GM21360 (cell line): ENCODE data around the gene TMEM269.
A peak's percentile ranks its signal among the peaks of the same experiment; 100 is the strongest.
"Not testable (repeated sequence)": the region's sequence is repeated elsewhere in the genome, so short reads cannot be mapped to it uniquely, and the experiment has no call there.

Source experiments
- ATAC-seq: cut with Tn5 transposase; IDR thresholded peaks from one replicate; pipeline ENCODE4 v1.9.1; 2021; ENCODE audit warnings: mild to moderate bottlenecking, moderate library complexity; ENCODE audit not compliant: unreplicated experiment

The TMEM269 gene

DNA sequence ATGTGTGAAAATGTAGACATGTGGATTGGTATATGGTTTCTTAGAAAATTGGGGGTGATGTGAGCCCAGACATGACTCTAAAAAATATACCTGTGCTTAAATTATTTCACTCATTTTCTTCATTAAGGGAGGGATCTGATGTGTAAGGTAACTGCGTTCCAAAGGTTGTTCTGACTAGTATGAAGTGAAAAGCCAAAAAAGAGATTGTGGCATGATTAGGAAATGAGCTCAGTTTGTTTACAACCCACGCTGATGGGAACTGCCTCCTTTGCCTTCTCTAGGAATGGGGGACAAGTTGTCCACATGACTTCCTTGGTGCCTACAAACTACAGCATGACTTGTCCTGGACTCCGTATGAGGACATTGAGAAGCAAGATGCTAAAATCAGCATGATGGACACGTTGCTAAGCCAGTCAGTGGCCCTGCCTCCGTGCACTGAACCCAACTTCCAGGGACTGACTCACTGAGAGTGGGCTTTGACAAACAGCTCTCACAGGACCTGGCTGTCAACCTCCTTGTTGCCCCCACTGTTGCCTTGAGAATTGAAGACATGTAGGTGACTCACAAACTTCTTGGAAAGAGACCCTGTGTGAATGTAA lies 9.8 kb upstream of the TMEM269 start:
- ATAC-seq: no peak

DNA sequence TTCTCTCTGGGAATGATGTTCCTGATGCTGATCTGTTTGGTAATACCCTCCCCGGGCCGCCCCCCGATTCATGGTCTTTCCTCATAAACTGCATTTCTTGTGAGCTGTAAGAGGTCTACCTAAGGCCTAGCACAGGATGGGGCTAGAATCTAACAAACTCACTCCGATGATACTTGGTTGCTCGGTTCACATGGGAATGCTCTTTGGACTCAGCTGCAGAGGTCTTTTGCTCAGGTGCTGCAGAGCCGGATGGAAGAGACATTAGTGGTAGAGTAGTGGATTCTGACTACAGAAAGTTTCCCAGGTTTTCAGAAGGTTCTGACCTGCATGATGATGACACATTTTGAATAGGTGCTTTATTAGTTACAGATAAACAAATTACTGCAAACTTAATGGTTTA lies 8.3 kb upstream of the TMEM269 start:
- ATAC-seq: no peak

DNA sequence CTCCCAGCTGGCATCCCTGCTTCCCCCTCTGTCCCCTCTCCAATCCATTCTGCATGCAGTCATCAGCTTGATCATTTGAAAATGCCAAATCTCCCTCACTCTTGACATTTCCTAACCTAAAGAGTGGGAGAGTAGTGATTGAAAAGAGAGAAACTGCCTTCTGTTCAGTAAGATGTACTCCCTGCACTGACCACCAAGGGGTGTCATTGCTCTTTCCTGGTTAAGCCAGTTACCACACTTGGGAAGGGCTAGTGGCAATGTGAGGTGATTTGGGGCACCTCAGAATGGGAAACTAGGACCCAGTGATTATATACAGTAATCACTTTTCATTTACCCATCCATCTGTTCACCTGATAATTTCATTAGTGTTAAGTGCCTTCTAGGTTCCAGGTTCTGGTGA lies 6.9 kb upstream of the TMEM269 start:
- ATAC-seq: no peak

DNA sequence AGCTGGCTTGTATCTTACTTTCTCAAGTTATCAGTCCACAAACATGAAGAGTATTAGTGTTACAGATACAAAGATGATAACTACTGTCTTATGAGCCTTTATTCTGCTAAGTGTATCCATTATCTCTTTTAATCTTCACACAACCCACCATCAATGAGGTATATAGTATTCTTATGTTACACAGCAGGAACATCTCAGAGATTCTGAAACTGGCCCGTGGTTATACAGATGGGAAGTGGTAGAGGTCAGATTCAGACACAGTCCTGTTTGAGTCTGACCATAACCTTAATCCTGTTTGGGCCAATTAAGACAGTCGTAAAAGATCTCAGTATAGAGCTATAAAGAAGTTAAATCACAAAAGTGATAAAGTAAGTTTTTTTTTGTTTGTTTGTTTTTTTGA lies 5.1 kb upstream of the TMEM269 start:
- ATAC-seq: no peak

DNA sequence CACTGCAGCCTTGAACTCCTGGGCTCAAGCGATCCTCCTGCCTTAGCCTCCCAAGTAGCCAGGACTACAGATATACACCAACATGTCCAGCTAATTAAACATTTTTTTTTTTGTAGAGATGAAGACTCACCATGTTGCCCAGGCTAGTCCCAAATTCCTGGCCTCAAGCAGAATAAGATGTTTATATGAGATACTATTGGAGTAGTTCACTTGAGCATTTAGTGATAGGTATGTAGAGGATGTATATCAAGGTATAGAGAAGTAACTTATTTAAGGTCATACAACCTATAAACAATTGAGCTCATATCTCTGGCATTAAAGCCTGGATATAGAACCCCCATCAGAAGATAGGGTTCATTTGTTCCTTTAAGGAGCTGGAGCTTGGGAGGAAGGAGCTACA lies 4.6 kb upstream of the TMEM269 start:
- no peak for ATAC-seq

DNA sequence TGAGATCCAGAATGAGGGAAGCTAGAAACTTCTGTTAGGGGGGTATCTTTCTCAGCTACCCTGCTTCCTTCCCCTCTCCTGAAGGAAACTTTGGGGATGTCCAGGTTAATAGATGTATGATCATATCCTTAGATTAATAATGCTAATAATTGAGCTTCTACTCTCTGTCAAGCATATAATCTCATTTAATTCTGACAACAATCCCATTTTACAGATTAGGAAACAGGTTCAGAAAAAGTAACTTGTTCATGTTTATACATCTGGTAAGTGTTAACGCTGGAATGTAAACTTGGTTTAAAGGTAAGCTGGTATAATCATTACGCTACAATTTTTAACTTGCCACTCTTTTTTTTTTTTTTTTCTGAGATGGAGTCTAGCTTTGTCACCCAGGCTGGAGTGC lies 1.7 kb upstream of the TMEM269 start:
- no peak for ATAC-seq

DNA sequence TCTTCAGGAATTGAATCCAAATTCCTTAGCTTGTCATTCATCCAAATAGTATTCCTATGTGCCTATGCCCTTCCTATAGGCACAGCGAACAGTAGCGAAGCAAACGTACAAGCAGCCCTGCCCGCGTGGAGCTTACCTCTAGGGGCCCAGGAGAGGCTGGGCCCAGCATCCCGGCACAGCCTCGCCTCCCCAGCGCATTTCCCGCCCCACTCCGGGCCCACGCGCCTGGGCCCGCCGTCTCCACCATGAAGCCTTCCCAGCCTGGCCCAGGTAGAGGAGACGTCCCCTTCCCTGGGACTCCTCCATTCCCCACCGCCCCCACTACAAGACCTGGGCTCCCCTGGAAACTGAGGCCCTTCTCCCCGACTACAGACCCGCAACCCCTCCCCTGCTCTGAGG lies 245 bp upstream of the TMEM269 start:
- ATAC-seq: no peak

DNA sequence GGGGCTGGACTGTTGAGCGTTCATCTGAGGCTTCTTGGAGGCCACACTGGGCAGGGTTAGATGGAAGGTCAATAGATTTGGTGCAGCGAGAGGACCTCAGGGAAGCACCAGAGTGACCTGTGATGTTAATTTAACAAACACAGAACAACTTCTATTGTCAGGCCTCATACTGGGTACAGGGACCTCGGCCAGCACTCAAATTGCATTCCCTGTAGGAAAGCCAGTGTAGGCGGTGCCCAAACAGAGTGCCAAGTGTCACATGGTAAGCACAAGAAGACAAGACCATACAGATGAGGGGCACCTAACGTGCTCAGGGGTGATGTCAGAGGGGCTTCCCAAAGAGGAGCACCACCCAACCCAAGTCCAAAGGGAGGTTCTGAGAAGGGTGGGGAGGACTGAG lies 1.3 kb downstream of the TMEM269 start:
- ATAC-seq: no peak

DNA sequence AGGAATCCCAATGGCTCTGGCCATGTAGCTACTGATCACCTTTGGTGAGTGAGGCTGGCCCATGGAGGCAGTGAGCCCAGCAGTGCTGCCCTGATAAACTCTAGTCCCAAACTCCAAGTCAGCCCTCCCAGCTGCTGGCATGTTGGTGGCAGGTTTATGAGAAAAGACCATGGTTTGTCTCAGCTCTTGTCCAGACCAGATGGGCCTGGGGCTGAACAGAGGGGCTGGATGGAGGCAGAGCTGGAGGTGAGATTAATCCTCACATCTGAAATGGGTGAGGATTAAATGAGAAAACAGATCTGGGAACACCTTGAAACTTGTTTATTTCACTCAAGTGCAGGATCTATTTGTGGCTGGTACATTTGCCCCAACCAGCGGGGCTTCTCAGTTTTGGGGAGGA lies 3.2 kb downstream of the TMEM269 start:
- ATAC-seq: no peak

DNA sequence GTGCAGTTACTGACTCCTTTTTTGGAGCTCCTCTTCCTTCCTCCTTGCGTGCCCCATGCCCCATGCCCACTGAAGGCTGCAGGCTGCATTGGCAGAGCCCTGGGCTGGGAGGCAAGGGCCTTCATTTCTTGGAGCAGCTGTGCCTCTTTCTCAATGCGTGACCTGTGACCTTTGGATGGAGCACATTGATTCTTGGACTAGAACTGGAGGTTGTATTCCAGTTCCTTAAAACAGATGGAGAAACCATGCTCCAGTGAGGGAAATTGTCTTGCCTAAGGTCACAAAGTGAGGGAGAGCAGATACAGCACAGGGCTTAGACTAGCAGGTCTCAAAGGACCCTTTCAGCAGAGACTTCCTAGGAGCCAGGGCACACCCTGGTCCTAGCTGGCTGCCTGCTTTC lies 9.0 kb downstream of the TMEM269 start:
- ATAC-seq: no peak

DNA sequence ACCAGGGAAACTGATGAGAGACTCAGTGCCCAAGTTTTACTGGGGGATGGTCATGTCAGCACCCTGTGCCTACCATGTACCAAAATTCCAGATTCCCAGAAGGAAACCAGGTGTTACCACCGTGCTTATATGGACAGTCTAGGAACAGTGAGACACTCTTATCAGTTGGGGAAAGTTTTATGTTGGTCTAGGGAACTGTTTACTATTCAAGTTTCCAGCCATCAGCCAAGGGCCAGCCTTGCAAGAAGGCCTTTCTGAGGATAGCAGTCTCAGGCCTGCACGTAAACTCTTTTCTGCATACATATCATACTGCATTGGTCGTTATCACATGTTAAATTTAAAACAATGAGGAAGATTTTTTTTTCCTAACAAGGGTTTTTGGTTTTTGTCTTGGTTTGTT lies 12.6 kb downstream of the TMEM269 start:
- no peak for ATAC-seq

DNA sequence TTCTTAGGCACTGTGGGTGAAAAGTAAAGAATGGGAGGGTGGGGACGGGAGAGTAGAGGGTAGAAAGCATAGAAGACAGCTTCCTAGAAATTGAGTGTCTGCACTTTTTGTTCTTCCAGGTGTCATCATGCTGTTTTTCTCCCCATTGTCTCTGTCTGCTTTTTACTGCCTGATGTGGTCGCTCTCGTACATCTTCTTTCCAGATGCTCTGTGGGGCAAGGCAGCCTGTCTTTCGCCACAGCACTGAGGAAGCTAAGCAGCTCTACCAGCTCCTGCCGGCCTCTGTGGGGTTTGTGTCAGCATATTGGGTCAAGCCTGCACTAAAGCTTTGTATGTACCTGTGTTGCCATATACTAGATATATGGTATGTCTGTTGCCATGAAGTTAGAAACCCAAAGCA lies 13.2 kb downstream of the TMEM269 start:
- ATAC-seq: no peak

DNA sequence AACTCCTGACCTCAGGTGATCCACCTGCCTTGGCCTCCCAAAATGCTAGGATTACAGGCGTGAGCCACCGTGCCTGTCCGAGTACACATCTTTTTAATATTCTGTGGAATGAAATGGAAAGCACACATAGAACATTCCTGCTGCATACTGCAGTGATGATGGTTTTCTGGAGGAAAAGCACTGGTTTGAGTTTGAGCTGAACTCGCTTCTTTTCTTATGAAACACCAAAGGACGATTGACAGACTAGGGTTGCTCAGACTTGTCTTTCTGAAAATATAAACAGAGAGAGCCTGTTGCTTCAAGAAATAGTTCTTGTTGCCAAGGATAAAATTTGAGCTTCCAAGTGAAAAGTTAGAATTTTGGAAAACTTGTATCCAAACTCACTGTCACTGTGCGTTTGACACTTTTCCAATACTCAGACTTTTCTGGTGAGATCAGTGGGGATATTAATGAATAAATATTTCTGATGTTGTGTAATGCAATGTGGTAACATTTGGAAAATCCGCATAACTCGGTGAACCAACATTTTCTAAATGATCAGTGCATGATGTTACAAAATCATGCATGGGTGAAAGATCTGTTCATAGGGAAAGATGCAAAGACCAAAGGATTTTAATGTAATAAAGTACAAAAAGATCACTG lies 17.2 kb downstream of the TMEM269 start:
- ATAC-seq: no peak

DNA sequence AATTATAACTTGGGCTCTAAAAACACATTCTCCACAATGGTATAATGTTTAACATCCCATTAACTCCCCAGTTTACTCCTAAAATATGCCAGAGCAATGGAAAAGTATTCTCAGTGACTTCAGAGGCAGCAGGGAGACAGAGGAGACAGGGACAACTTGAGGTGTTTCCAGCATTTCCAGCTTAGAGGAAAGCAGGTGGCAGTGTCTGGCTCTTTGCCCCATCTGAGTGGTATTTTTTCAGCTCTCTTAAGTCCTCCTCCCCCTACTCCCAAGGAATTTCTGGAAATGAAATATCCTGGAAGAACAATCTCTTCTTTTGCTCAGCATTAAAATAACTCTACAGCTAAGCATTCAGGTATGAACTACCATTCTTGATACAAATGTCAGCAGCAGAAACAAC lies 21.4 kb downstream of the TMEM269 start:
- no peak for ATAC-seq

DNA sequence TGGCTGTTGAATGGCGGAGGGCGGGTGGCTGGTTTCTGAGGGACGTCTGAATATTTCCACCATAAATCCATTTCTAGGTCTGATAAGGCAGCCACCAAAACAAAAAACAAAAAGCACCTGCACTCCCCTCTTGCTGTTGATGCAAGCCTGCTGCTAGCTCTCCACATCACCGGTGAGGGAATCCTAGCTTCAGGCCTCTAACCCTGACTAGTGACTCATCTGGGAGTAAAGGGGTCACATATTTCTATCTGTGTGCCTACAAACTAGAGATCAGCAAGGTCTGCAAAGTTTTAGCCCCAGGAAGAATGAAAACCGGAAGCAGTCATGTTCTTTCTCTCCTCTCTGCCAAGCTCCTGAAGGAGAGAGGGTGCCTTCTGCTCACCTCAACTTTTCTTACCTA lies 21.8 kb downstream of the TMEM269 start:
- ATAC-seq: no peak

DNA sequence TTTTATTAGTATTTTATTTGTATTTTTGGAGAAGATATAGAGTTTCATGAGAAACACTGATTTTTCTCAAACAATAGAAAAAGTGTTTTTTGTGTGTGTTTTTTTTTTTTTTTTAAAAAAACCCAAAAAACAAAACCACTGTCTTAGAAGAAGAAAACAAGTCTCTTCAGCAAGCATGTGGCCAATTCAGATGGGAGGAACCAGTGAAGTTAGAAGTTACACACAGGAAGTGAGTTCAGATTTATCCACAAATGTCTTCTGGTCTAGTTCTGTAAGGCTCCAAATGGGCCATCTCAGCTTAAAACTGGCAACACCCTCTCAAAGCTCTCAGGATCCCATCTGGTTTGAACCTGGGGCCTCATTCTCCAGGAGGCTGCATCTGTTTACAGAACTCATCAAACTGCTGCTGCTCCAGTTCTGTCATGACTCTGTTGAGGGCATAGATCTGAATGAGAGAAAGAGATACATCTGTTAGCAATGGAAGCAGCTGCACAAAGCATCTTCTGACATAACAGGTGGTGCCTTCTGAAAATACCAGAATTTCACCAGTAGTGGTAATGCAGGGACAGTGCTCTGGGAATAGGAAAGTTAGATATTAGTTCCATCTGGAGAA lies 22.4 kb downstream of the TMEM269 start:
- ATAC-seq: no peak

DNA sequence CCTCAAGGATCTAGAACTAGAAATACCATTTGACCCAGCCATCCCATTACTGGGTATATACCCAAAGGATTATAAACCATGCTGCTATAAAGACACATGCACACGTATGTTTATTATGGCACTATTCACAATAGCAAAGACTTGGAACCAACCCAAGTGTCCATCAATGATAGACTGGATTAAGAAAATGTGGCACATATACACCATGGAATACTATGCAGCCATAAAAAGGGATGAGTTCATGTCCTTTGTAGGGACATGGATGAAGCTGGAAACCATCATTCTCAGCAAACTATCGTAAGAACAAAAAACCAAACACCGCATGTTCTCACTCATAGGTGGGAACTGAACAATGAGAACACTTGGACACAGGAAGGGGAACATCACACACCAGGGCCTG lies 30.0 kb downstream of the TMEM269 start:
- not testable (repeated sequence) for ATAC-seq

DNA sequence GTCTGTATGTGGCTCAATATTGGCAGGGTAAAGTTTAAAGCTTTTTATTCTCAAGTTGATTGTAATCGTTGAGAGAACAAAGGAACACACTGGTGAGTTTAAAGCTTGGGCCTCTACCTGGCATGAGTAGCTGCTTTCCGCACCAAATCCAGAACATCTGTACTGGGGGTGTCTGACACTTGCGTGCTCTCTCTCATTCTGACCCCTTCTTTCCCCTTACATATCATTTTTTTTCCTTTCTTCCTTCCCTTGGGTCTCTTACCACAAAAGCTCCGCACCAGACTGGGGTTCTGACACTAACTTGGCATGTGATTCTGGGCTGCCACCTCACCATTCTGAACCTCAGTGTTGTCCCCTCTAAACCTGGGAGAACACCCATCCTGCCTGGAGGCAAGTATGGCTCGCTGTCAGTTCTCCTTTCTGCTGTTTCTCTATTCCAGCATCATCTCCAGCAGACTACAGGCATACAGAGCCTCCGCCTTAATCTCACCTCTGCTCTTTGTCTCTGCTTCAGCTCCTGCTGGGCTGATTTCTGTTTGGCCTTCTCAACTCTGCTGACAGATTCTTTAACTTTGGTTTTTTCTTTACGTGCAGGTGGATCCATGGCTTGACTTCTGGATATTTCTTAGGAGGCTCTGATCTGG lies 31.3 kb downstream of the TMEM269 start:
- ATAC-seq: no peak

DNA sequence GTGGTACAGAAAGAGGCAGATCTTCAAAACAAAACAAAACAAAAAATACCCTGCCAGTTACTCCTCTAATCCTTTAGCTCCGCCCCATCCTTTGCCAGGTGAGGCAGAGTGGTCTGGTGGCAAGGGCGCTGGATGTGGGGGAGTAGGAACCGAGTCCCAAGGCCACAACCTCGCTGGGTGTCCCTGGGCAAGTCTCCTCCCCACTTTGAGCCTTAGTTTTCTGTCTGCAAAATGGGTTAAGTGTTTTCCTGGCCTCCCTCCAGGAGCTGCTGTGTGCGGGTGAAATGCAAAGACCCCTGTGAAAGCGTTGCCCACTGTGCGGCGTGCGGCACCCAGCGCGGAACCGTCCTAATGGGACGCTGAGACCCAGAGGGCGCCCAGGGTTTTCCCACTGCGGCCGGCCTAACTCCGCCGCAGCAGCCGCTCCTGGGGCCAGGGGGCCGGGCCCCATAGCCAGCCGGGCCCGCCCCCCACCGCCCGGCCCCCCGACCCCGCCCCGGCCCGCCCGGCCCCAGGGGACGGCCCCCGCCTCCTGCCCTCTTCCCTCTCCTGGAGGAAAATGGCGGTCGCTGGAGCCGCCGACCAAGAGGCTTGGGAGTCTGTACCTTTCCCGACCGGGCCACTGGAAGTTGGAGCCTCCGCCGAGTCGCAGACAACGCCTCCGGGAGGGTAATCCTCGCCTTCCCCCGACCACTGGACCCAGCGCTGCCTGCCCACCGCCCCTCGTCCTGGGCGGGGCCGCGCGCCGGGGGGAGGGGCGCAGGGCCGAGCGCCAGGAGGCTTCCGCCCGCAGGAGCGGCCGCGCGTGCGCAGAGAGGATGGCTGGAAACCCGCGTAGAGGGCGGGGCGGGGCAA lies 32.0 kb downstream of the TMEM269 start, which contains the start of the genes ERMAP and SVBP:
Gene ERMAP (plus strand): TSS at position 538 of the 855 bp plus-strand sequence. CDS start 13,327 bp downstream, outside the sequence.
Gene SVBP (minus strand): TSS at position 813 of the 855 bp plus-strand sequence. CDS start 853 bp downstream, outside the sequence.
- ATAC-seq: peak; percentile 77

DNA sequence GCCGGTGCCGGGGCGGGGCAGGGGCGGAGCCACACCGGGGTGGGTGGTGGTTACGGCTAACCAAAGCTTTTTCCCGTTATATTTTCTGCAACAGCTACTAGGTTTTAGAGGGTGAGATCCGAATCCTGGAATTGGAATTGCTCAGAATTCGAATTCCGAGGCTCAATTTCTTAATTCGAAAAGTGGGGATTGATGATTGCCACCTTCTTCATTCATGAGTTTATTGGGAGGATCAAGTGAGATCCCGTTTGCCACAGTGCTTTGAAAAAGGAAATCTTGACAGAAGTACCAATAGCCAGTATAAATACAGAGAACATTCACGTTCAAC lies 32.6 kb downstream of the TMEM269 start:
- ATAC-seq: no peak

DNA sequence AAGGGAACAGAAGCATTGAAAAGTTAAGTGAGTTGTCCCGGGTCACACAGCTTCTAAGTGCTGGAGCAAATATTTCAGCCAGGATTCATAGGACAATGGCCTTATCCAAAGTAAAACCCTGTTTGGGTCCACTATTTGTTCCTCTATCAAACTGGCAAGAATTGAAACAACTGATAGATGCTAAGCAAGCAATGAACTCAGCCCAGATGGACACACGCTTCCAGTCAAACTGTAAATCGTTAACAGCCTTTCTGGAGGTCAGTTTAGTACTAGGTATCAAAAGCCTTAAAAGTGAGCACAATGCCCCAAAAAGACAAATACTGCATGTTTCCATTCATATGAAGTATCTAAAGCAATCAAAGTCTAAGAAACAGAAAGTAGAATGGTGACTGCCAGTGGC lies 33.2 kb downstream of the TMEM269 start:
- no peak for ATAC-seq
